GM19452 (cell line): ENCODE measurements around the gene TTC27.
"Not testable (repeated sequence)": the region's sequence is repeated elsewhere in the genome, so short reads cannot be mapped to it uniquely, and the experiment has no call there.

Experiments
- ATAC-seq: cut with Tn5 transposase; IDR thresholded peaks from one replicate; pipeline ENCODE4 v1.9.1; 2021; ENCODE audit not compliant: unreplicated experiment

TTC27 gene

GRCh38 chr2:32752205-32752604, 124.4 kb downstream of the TTC27 start:
- ATAC-seq: no peak

GRCh38 chr2:32752952-32753351, 125.1 kb downstream of the TTC27 start:
- no peak for ATAC-seq

DNA sequence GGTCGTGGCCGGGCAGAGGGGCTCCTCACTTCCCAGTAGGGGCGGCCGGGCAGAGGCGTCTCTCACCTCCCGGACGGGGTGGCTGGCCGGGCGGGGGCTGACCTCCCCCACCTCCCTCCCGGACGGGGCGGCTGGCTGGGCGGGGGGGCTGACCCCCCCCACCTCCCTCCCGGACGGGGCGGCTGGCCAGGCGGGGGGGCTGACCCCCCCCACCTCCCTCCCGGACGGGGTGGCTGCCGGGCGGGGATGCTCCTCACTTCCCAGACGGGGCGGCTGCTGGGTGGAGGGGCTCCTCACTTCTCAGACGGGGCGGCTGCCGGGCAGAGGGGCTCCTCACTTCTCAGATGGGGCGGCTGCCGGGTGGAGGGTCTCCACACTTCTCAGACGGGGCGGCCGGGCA, 126.8 kb downstream of the TTC27 start:
- ATAC-seq: not testable (repeated sequence)

DNA sequence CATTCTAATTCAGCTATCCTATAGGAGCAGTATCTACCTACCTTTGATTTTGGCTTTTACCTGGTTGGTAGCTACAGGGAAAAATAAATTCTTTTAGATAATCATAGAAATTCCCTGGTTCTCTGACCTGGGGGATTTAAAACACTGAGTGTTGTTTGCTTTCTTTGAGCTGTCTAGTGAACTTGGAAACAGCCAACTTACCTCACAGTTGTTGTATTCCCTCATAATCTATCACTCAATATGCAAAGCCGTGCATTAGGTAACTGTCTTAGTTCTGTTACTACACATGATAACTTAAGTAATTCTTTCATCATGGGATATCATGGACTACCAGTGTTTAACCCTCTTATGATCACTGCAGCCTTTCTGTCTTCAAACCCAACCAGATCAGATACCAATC, 127.8 kb downstream of the TTC27 start:
- no peak for ATAC-seq

GRCh38 chr2:32756074-32756727, 128.4 kb downstream of the TTC27 start:
- no peak for ATAC-seq

DNA sequence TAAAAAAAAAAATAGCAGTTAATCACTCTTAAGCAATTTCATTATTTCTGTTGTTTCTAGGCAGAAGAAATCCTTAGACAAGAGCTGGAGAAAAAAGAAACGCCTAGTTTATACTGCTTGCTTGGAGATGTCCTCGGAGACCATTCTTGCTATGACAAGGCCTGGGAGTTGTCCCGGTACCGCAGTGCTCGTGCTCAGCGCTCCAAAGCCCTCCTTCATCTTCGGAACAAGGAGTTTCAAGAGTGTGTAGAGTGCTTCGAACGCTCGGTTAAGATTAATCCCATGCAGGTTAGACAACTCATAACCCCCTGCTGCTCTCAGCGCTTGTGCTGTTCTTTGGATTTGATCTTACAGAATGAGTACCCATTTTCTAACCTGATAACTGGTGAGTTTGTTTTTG, 130.4 kb downstream of the TTC27 start:
- ATAC-seq: no peak

- ATAC-seq: no peak
These were observed 132.8 kb downstream of the TTC27 start for GRCh38 chr2:32760628-32761027.

- ATAC-seq: no peak
These were observed 140.7 kb downstream of the TTC27 start for GRCh38 chr2:32768387-32769174.

GRCh38 chr2:32770360-32770759, 142.5 kb downstream of the TTC27 start:
- ATAC-seq: no peak

GRCh38 chr2:32772638-32773447, 145.0 kb downstream of the TTC27 start:
- no peak for ATAC-seq

DNA sequence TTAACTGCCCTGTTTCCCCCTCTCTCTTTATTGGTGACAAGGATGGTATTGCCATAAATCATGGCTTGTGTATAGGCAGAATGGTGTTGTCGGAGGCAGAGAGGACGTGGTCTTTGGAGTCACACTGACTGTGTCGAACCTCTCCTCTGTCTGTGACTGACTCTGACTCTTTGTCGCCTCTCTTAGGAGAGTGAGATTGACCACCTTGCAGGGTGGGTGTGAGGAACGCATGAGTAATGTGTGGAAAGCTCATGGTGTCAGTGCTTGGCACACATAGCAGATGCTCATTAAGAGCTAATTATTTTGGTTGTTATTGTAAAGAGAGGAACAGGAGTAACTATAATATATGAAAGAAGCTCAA, 145.6 kb downstream of the TTC27 start:
- no peak for ATAC-seq

GRCh38 chr2:32775954-32776353, 148.1 kb downstream of the TTC27 start:
- ATAC-seq: no peak

DNA sequence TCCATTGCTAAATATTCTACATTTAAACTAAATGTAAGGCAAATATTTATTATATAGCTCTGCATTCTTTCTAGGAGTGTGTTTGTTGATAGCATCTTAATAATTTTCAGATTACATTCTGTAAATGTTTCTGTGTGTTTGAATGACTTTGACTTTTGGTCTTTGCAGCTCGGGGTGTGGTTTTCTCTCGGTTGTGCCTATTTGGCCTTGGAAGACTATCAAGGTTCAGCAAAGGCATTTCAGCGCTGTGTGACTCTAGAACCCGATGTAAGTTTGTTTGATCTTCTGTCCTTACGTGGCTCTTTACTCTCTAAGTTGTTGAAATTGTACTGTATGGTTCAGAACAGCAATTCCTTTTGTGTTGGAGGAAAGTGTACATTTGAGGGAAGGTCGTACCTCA, 149.9 kb downstream of the TTC27 start:
- no peak for ATAC-seq

- ATAC-seq: no peak
These were observed 153.1 kb downstream of the TTC27 start for GRCh38 chr2:32780961-32781360.

GRCh38 chr2:32783469-32783868, 155.6 kb downstream of the TTC27 start:
- no peak for ATAC-seq

DNA sequence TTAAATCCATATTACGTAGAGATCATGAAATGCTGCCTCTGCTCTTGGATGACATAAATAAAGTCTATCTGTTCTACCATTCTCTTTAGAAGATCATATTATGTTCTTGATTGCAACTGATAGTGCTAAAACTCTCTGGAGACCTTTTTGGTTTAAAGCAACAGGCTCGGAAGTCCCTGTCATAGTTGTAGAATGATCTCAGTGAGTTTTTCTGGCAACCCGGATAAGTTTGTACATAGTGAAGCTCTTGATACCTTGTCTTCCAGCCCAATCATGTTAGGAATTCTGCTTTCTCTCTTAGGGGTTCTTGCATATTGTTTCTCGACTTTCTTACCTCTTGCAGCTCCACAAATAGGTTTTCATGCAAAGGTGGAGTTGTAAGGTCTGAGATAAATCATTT, 156.1 kb downstream of the TTC27 start:
- no peak for ATAC-seq

DNA sequence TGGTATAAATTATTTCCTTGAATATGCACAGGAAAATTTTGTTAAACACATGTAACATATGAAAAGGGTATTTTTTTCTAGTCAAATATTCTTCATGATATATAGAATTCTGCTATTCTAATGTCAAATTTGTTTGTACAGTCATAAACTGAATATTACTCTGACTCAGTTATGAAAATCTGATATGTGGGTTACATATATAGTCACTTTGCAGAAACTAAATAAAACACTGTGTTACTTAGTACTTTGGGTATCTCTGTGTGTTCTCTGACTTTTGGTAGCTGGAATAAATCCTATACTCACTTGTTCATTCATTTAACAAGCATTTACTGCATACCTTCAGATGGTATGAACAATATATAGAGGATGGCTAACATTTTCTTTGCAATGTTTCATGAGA, 159.4 kb downstream of the TTC27 start:
- ATAC-seq: no peak

DNA sequence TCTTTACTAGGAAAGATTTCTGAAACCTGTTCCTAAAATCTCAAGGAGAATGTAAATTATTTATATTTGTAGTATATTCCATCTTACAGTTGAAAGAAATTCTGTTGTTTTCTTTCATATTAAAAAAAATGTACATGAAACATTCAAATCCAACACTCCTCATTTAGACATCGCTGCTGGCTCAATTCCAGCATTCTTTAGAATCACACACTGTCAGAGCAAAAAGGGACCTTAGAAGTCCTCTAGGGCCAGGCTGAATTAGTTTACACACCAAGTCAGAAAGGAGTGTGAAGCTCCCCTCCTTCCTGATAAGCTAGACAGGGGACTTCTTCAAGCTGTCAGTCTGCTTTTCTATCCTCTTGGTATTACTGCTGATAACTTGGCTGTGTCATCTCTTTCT, 160.3 kb downstream of the TTC27 start:
- no peak for ATAC-seq

- no peak for ATAC-seq
These were observed 164.6 kb downstream of the TTC27 start for GRCh38 chr2:32792416-32792815.

DNA sequence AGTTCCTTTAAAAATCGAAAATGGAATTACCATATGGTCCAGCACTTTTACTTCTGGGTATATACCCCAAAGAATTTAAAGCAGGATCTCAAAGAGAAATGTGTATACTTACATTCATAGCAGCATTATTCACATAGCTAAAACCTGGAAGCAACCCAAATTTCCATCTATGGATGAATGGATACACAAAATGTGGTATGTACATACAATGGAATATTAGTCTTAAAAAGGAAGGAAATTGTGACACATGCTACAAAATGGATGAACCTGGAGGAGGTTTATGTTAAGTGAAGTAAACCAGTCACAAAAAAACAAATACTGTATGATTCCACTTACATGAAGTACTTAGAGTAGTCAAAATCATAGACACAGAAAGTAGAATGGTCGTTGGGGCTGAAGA, 171.0 kb downstream of the TTC27 start:
- no peak for ATAC-seq

DNA sequence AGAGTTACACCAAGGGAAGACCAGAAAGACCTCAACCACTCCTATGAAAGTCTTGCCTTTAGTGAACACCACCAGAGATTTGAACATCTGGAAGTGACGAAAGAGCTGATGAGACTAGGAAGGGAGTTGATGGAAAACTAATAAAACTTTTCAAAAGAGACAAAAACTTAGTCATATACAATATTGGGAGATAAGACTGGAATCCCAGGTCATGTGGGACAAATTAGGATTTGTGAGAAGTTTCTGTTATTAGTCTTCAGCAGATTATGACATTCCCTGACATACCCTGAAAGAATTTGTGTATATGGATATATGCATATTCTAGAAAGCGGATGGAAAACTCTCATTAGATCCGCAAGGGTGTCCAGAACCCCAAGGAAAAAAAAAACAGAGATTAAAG, 173.9 kb downstream of the TTC27 start:
- no peak for ATAC-seq

- ATAC-seq: no peak
These were observed 175.0 kb downstream of the TTC27 start for GRCh38 chr2:32802877-32803276.
